Medulla oblongata (tissue), 1 donor: Measurements from ENCODE around the gene FBXL13.
"Not testable (repeated sequence)": the region's sequence is repeated elsewhere in the genome, so short reads cannot be mapped to it uniquely, and the experiment has no call there.

Experiments used
- DNase-seq: peaks from one replicate; pipeline ENCODE4 v3.0.0-alpha.2; 2015; ENCODE audit errors: extremely low spot score

The FBXL13 gene

GRCh38 chr7:102935450-102936115 is 139.0 kb downstream of the FBXL13 start:
- DNase-seq: no peak

DNA sequence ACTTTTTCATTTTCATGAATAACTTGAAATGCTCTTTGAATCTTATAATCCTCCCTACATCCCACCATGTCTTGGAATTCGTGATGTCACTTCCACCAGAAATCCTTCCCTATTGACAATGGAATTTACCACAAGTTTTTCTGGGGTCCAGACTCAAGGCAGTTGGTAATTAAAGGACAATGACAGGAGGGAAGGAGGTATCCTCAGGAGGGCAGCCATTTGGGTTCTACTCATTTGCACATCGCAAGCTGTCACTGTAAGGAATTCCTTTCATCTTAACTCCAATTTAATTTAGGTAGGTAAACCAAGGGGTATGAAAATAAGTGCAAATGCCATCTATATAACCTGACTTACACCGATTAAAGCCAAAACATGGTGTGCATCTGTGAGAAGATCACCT is 139.9 kb downstream of the FBXL13 start:
- no peak for DNase-seq

DNA sequence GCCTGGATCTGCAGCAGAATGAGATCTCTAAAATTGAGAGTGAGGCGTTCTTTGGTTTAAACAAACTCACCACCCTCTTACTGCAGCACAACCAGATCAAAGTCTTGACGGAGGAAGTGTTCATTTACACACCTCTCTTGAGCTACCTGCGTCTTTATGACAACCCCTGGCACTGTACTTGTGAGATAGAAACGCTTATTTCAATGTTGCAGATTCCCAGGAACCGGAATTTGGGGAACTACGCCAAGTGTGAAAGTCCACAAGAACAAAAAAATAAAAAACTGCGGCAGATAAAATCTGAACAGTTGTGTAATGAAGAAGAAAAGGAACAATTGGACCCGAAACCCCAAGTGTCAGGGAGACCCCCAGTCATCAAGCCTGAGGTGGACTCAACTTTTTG is 140.4 kb downstream of the FBXL13 start:
- no peak for DNase-seq

- DNase-seq: no peak
Measured at GRCh38 chr7:102933763-102934162, 140.8 kb downstream of the FBXL13 start.

DNA sequence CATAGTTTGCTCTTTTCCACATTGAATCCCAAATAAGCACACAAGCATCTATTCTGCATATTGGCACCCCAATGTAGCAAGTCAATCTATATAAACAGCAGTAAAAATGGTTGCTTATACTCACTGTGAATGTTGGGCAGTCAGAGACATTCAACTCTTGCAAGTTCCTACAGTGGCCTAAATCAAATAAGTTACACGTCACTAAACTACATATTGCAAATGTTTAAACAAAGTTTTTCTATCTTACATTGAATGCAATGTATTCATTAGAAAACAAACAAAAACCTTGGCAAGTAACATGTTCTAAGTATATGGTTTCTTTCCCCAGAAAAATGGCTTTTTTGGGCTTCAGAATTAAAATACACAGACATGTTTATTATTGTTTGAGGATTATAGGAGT is 142.8 kb downstream of the FBXL13 start:
- no peak for DNase-seq

GRCh38 chr7:102927312-102927933 is 147.2 kb downstream of the FBXL13 start:
- no peak for DNase-seq

DNA sequence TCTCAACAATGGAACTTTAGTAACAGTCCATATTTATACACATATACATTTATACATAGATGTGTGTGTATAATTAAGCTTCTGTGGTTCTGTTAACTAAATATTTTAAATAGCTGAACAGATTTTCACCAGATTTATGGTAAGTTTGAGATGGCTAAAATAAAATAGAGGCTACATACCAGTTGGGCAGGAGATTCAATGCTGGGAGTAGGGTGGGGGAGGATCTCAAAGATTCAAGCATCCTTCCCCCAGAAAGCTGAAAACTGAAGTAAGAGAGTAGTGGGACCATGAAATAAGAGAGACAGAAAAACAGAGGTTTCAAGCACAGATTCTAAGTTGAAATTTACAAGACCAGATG is 147.8 kb downstream of the FBXL13 start:
- DNase-seq: no peak

DNA sequence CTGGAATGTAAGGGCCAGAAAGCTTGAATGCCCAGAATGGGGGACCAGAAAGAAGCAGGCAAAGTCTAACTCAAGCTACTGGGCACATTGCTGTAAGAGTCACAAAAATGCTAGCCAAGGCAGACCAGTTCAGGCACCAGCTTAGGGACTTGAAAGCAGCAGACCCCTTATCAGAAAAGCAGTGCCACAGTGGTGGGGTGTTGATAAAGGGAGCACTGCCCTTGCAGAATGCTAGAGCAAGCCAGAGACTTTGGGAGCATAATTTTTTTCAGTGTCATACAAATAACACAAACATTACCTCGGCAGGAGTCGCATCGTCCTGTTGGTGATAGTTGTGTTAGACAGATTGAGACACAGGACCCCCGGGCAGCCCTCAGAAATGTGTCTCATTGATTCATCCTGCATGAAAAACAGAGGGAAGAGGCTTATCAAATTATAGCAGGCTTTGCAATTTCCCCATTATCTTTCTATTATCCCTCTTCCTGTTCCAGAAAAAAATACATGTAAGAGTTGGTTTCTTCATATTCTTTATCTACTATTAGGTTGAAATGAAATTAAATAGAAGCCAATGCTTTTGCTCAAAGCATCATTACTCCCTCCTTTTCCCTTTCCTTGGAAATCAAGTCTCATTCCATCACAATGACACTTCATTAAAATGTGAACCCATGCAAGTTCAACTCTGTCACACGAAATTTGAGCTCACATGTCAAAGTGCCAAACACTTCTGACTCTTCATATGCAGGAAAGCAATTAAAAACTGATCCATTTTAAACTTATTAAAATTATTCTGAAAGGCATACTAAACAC is 148.4 kb downstream of the FBXL13 start:
- no peak for DNase-seq

DNA sequence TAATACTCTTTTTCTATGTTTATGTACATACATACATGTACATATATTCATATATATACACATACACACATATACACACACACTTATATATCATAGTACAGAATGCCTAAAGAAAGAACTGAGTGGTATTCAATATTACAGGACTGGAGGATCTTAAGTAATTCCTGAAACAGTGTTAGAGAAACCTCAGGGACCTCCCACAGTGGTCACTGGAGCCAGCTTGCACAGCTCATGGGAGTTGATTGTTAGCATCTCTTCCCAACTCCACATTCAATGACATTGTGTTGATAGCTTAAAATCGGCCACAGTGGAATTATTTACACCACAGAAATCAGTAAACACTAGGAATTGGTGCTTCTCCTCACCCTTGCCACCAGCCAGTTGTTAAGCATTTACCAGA is 155.8 kb downstream of the FBXL13 start:
- no peak for DNase-seq

DNA sequence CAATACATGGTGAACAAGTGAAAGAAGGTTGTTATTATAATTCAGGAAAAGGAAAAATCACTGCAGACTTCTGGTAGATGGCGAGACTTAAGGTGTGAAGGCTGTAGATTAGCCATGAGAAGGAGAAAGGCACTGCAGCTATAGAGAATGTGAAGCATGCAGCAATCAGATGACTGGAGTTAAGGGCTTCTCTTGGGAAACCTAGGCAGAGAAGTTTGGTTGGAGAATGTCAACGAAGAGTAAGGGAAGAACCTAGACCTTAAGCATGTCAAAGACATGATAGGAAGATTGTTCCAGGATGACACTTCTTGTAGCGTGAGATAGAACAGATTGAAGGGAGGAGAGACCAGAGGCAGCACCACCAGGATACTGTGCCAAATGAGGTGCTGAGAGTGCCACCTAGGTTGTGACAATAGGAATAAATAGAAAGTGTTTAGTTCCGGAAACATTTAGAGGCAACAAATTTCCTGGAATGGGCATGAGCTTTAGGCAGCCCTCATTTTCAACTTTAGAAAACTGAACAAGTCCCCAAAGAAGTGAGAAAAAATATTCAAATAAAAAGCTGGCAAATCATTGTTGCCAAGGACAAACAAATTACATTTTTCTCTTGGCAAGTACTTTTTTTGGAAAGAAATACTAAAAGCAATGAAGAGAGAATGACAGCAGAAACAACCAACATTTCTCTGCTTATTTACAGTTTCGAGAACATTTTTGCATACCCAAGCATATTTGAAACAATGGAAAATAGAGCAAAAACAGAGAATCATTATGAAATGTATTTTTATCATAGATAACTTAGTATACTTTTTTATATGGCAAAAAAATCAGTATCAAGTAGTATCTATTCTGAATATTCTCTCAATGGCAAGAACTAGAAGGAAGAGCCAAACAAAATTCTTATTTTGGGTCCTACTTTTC is 156.9 kb downstream of the FBXL13 start:
- DNase-seq: no peak

- DNase-seq: no peak
Measured at GRCh38 chr7:102916881-102917280, 157.7 kb downstream of the FBXL13 start.

GRCh38 chr7:102916426-102916825 is 158.2 kb downstream of the FBXL13 start:
- DNase-seq: no peak

DNA sequence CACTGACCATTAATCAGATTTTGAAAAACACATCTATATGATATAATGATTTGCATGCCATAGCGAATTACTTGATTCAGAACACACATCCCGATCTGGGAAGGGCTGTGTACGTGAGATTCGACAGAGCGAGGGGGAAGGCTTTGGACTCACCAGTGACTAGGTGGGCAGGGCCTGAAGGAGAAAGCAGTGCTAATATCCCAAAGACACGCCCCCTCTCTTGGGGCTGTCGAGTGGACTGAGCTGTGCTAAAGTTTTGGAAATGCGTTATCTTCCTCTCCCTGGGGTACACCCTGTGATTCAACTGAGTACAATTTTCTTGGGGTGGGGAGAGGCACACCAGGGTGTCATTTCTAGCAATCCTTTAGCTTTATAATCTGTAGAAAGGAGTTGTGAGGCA is 160.0 kb downstream of the FBXL13 start:
- no peak for DNase-seq

GRCh38 chr7:102913826-102914225 is 160.8 kb downstream of the FBXL13 start:
- no peak for DNase-seq

DNA sequence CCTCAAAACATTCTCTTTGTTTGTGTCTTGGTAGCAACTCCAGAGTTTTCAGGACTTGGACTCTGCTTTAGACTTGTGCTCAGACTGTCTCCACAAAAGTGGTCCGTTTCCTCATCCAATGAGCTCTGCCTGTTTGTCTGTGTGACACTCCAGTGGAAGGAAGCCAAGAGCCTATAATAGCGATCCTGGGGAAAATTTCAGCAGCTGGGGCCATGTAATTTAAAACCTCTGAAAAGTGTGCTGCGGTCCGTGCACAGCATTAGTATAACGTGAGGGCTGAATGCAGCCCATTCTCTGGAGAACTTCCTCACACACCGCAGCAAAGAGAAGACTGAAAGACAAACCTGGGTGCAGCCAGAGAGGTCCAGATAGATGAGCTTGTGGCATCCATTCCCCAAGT is 161.9 kb downstream of the FBXL13 start, which contains the start of gene LRRC17:
LRRC17 (plus strand) TSS at position 259 of the 400 bp plus-strand sequence. CDS start 20,914 bp downstream, outside the sequence.
- DNase-seq: peak; percentile 23

DNA sequence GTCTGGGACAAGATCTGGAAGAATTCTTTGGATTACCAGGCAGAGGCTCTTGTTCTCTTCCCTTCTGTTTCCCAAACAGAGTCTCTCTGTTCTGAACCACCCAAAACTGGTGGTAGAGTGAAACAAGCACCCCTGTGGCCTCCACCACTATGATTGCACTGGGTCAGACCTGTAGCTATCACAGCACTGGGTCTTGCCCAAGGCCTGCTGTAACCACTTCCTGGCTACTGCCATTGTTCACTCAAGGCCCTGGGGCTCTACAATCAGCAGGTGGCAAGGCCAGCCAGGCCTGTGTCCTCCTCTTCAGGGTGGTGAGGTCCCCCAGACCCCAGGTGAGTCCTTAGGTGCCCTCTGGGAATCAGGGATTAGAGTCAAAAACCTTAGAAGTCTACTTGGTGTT is 165.9 kb downstream of the FBXL13 start:
- no peak for DNase-seq

- not testable (repeated sequence) for DNase-seq
Measured at GRCh38 chr7:102903576-102903975, 171.0 kb downstream of the FBXL13 start.

GRCh38 chr7:102902052-102902451 is 172.5 kb downstream of the FBXL13 start:
- not testable (repeated sequence) for DNase-seq

DNA sequence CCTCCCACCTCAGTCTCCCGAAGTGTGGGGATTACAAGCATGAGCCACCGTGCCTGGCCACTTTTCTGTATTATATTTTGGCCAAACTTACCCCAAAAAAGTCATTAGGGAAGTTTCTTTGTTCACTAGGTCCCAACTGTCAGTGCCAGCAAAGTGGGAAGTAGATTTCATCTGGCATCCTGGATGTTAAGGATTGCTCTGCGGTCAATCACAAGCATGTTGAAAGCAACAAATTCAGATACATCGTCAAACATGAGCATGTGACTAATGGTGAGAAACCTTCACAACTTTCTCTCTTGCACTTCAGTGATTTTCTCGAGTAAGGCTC is 176.1 kb downstream of the FBXL13 start:
- DNase-seq: no peak

DNA sequence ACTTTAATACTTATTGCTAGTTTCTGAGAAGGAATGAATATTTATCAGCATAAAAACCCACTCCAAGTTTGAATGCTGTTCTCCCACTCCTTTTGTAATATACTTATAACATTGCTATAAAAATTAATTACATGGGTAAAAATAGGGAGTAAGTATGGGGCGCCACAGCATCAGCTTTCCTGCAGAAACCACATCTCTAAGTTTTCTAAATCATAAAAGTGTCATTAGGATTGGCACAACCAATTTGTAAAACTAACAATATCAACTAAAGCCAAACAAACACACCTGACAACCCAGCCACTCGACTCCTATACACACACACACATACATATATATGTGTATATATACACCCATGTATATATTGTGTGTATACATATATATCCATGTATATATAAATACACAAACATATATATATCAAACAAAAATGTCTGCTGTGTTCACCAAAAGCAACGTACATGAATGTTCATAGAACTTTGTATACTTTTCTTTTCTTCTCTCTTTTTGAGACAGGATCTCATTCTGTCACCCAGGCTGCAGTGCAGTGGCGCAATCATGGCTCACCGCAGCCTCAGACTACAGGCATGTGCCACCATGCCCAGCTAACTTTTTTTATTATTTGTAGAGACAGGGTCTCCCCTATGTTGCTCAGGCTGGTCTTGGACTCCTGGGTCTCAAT is 176.6 kb downstream of the FBXL13 start:
- no peak for DNase-seq

- no peak for DNase-seq
Measured at GRCh38 chr7:102897211-102897631, 177.4 kb downstream of the FBXL13 start.
